Immature natural killer cell (primary cell): ENCODE data around the gene ATP5F1C. TPM values are rescaled to one million over a fixed set of nuclear protein-coding genes. Genes with fewer than 3 reads are reported as not detected.
"Not testable (repeated sequence)": the region's sequence is repeated elsewhere in the genome, so short reads cannot be mapped to it uniquely, and the experiment has no call there.

Experiments
- DNase-seq, 3 donors: peaks; one replicate each; pipeline ENCODE4 v3.0.0; 2022; ENCODE audit warnings: mixed read lengths in 1 of 3
- H3K27ac Mint-ChIP-seq, 6 donors: one replicate each; pipeline ENCODE4 v1.8.0; 2020; ENCODE audit warnings: mixed read lengths in 6 of 6, mild to moderate bottlenecking in 5 of 6, inconsistent platforms in 4 of 6, moderate library complexity in 3 of 6
- H3K27me3 Mint-ChIP-seq, 3 donors: one replicate each; pipeline ENCODE4 v1.8.0; 2020 to 2021; ENCODE audit warnings: low read depth in 3 of 3, mild to moderate bottlenecking in 3 of 3, mixed read lengths in 3 of 3, moderate library complexity in 3 of 3, inconsistent platforms in 1 of 3
- H3K36me3 Mint-ChIP-seq, 3 donors: one replicate each; pipeline ENCODE4 v1.8.0; 2020; ENCODE audit warnings: mixed read lengths in 3 of 3, inconsistent platforms in 2 of 3, mild to moderate bottlenecking in 2 of 3
- H3K4me1 Mint-ChIP-seq, 2 donors: one replicate each; pipeline ENCODE4 v1.8.0; 2020; ENCODE audit warnings: inconsistent platforms in 2 of 2, mild to moderate bottlenecking in 2 of 2, mixed read lengths in 2 of 2, moderate library complexity in 1 of 2
- H3K4me3 Mint-ChIP-seq, 5 donors: one replicate each; pipeline ENCODE4 v1.8.0; 2020; ENCODE audit warnings: mild to moderate bottlenecking in 5 of 5, mixed read lengths in 5 of 5, inconsistent platforms in 3 of 5, moderate library complexity in 3 of 5
- H3K9me3 Mint-ChIP-seq, 6 donors: one replicate each; pipeline ENCODE4 v1.8.0; 2020; ENCODE audit warnings: mild to moderate bottlenecking in 6 of 6, mixed read lengths in 6 of 6, inconsistent platforms in 4 of 6, moderate library complexity in 3 of 6
- polyA plus RNA-seq, 3 donors: library from polyadenylated mRNA; unstranded; fragments of 300-500 nt; fragmentation: Illumina TruSeq; gene quantifications; one replicate each; pipeline ENCODE4 v1.2.3, GENCODE V29; 2021

The ATP5F1C gene
- polyA plus RNA-seq, 3 donors from 2014 or later, result 377 to 560 (median 441) TPM

GRCh38 chr10:7804741-7805140 lies 16.8 kb downstream of the ATP5F1C start:
- Mint-ChIP-seq H3K27me3 (peaks cover 0 to 4% (median 0%) of the 10 kb centered on the region in 3 donors), H3K9me3 (no peaks in the 10 kb centered on the region), H3K4me1 (no peaks in the 10 kb centered on the region), H3K27ac (no peak overlapping the region), H3K4me3 (no peak overlapping the region), H3K36me3 (peaks cover 26 to 48% (median 38%) of the 10 kb centered on the region in 3 donors)
- DNase-seq, result no peak

- Mint-ChIP-seq H3K9me3 (no peaks in the 10 kb centered on the region), H3K4me3 (no peak overlapping the region), H3K36me3 (peaks cover 13 to 19% (median 18%) of the 10 kb centered on the region in 3 donors), H3K4me1 (no peaks in the 10 kb centered on the region), H3K27me3 (peaks cover 0 to 4% (median 2%) of the 10 kb centered on the region in 3 donors), H3K27ac (peak overlapping the region in 1 of 6 donors; percentile 21)
- DNase-seq, result no peak
Measured at GRCh38 chr10:7808686-7809267, 20.8 kb downstream of the ATP5F1C start.

- no peaks in the 10 kb centered on the region for H3K9me3 Mint-ChIP-seq
- H3K36me3 Mint-ChIP-seq, result peaks cover 5 to 9% (median 9%) of the 10 kb centered on the region in 3 donors
- peaks cover 0 to 4% (median 2%) of the 10 kb centered on the region in 3 donors for H3K27me3 Mint-ChIP-seq
- H3K4me1 Mint-ChIP-seq, result no peaks in the 10 kb centered on the region
- H3K27ac Mint-ChIP-seq, result peak overlapping the region in 1 of 6 donors; percentile 45
- no peak for DNase-seq
- no peak overlapping the region for H3K4me3 Mint-ChIP-seq
Measured at GRCh38 chr10:7810443-7810842, 22.5 kb downstream of the ATP5F1C start.

- Mint-ChIP-seq H3K27ac (peak overlapping the region in 3 of 6 donors; percentile 12 to 45 (median 42)), H3K36me3 (peaks cover 5 to 9% (median 9%) of the 10 kb centered on the region in 3 donors)
Measured at GRCh38 chr10:7811000-7811399, 23.0 kb downstream of the ATP5F1C start.

GRCh38 chr10:7811743-7812142 lies 23.8 kb downstream of the ATP5F1C start:
- H3K27me3 Mint-ChIP-seq, DNase-seq, H3K4me3 Mint-ChIP-seq, H3K36me3 Mint-ChIP-seq, H3K9me3 Mint-ChIP-seq, H3K27ac Mint-ChIP-seq, H3K4me1 Mint-ChIP-seq: not testable (repeated sequence)

More at GRCh38 chr10:7811000-7811399, 23.0 kb downstream of the ATP5F1C start:
- Mint-ChIP-seq H3K4me3 (no peak overlapping the region), H3K27me3 (peaks cover 0 to 4% (median 2%) of the 10 kb centered on the region in 3 donors), H3K4me1 (no peaks in the 10 kb centered on the region), H3K9me3 (no peaks in the 10 kb centered on the region)
- DNase-seq, result no peak

- H3K27ac Mint-ChIP-seq, result no peak overlapping the region
- peaks cover 3 to 17% (median 6%) of the 10 kb centered on the region in 3 donors for H3K27me3 Mint-ChIP-seq
- H3K36me3 Mint-ChIP-seq, result no peaks in the 10 kb centered on the region
- H3K4me3 Mint-ChIP-seq, result no peak overlapping the region
- no peak for DNase-seq
- peaks cover 10 to 17% of the 10 kb centered on the region in 2 donors for H3K4me1 Mint-ChIP-seq
- no peaks in the 10 kb centered on the region for H3K9me3 Mint-ChIP-seq
Measured at GRCh38 chr10:7813481-7813880, 25.5 kb downstream of the ATP5F1C start.

- peaks cover 32 to 45% of the 10 kb centered on the region in 2 donors for H3K4me1 Mint-ChIP-seq
- no peak for DNase-seq
- H3K9me3 Mint-ChIP-seq, result no peaks in the 10 kb centered on the region
- H3K36me3 Mint-ChIP-seq, result no peaks in the 10 kb centered on the region
- peak overlapping the region; percentile 95 to 100 (median 98) for H3K4me3 Mint-ChIP-seq
- H3K27me3 Mint-ChIP-seq, result peaks cover 3 to 17% (median 5%) of the 10 kb centered on the region in 3 donors
- H3K27ac Mint-ChIP-seq, result peak overlapping the region; percentile 74 to 97 (median 85)
Measured at GRCh38 chr10:7817576-7817975, 29.6 kb downstream of the ATP5F1C start.

GRCh38 chr10:7817984-7818294 lies 30.0 kb downstream of the ATP5F1C start:
- Mint-ChIP-seq H3K27me3 (peaks cover 3 to 17% (median 5%) of the 10 kb centered on the region in 3 donors), H3K4me1 (peaks cover 32 to 45% of the 10 kb centered on the region in 2 donors), H3K4me3 (peak overlapping the region; percentile 95 to 100 (median 98)), H3K36me3 (no peaks in the 10 kb centered on the region), H3K9me3 (no peaks in the 10 kb centered on the region), H3K27ac (peak overlapping the region; percentile 74 to 97 (median 85))
- no peak for DNase-seq

GRCh38 chr10:7818295-7819120 lies 30.5 kb downstream of the ATP5F1C start, which contains the start of gene TAF3:
TSS of gene TAF3 (plus strand) at chr10:7818505. CDS start at chr10:7818710, 205 bp downstream.
- Mint-ChIP-seq H3K4me3 (peak within 1 kb of the TSS; percentile 95 to 100 (median 98)), H3K4me1 (peaks cover 32 to 45% of the 10 kb centered on the region in 2 donors), H3K36me3 (no peaks in the 10 kb centered on the region), H3K27ac (peak within 1 kb of the TSS; percentile 83 to 99 (median 86)), H3K27me3 (peaks cover 3 to 17% (median 5%) of the 10 kb centered on the region in 3 donors), H3K9me3 (no peaks in the 10 kb centered on the region)
- peak; percentile 85 to 86 (median 86) for DNase-seq

GRCh38 chr10:7819121-7819460 lies 31.1 kb downstream of the ATP5F1C start:
- Mint-ChIP-seq H3K4me3 (peak overlapping the region; percentile 95 to 100 (median 98)), H3K36me3 (no peaks in the 10 kb centered on the region), H3K27me3 (peaks cover 3 to 17% (median 5%) of the 10 kb centered on the region in 3 donors), H3K27ac (peak overlapping the region; percentile 83 to 99 (median 86)), H3K9me3 (no peaks in the 10 kb centered on the region), H3K4me1 (peaks cover 32 to 45% of the 10 kb centered on the region in 2 donors)
- DNase-seq, result peak in 2 of 3 donors; percentile 3 to 10

GRCh38 chr10:7824251-7824650 lies 36.3 kb downstream of the ATP5F1C start:
- Mint-ChIP-seq H3K4me3 (no peak overlapping the region), H3K27ac (no peak overlapping the region), H3K27me3 (peaks cover 0 to 3% (median 0%) of the 10 kb centered on the region in 3 donors)

GRCh38 chr10:7826971-7827370 lies 39.0 kb downstream of the ATP5F1C start:
- no peak overlapping the region for H3K4me3 Mint-ChIP-seq
- no peak for DNase-seq
- H3K9me3 Mint-ChIP-seq, result no peaks in the 10 kb centered on the region
- H3K27me3 Mint-ChIP-seq, result peaks cover 0 to 1% (median 0%) of the 10 kb centered on the region in 3 donors
- no peak overlapping the region for H3K27ac Mint-ChIP-seq
- H3K36me3 Mint-ChIP-seq, result peaks cover 11 to 33% (median 14%) of the 10 kb centered on the region in 3 donors
- peaks cover 15 to 51% of the 10 kb centered on the region in 2 donors for H3K4me1 Mint-ChIP-seq

More at GRCh38 chr10:7824251-7824650, 36.3 kb downstream of the ATP5F1C start:
- DNase-seq, result no peak
- peaks cover 23 to 48% of the 10 kb centered on the region in 2 donors for H3K4me1 Mint-ChIP-seq
- no peaks in the 10 kb centered on the region for H3K9me3 Mint-ChIP-seq
- peaks cover 7 to 29% (median 10%) of the 10 kb centered on the region in 3 donors for H3K36me3 Mint-ChIP-seq

- H3K4me3 Mint-ChIP-seq, result no peak overlapping the region
- no peak overlapping the region for H3K27ac Mint-ChIP-seq
- no peaks in the 10 kb centered on the region for H3K9me3 Mint-ChIP-seq
- H3K27me3 Mint-ChIP-seq, result peaks cover 0 to 1% (median 0%) of the 10 kb centered on the region in 3 donors
- no peak for DNase-seq
- peaks cover 11 to 31% (median 12%) of the 10 kb centered on the region in 3 donors for H3K36me3 Mint-ChIP-seq
- H3K4me1 Mint-ChIP-seq, result peaks cover 25 to 69% of the 10 kb centered on the region in 2 donors
Measured at GRCh38 chr10:7829289-7829834, 41.4 kb downstream of the ATP5F1C start.

GRCh38 chr10:7832060-7832459 lies 44.1 kb downstream of the ATP5F1C start:
- Mint-ChIP-seq H3K27ac (no peak overlapping the region), H3K27me3 (peaks cover 0 to 1% (median 0%) of the 10 kb centered on the region in 3 donors)

More at GRCh38 chr10:7832060-7832459, 44.1 kb downstream of the ATP5F1C start:
- no peak for DNase-seq
- peaks cover 8 to 21% (median 9%) of the 10 kb centered on the region in 3 donors for H3K36me3 Mint-ChIP-seq
- no peaks in the 10 kb centered on the region for H3K9me3 Mint-ChIP-seq
- no peak overlapping the region for H3K4me3 Mint-ChIP-seq
- H3K4me1 Mint-ChIP-seq, result peaks cover 22 to 82% of the 10 kb centered on the region in 2 donors
